Natural killer cell (primary cell): ENCODE results near the gene C12orf75. TPM values are rescaled to one million over a fixed set of nuclear protein-coding genes. Genes with fewer than 3 reads are reported as not detected.

Experiments
- ATAC-seq, 3 donors: fragments of 150-1000 bp in 2 of 3; fragments of 200-7000 bp in 1 of 3; cut with Tn5 transposase; 1 replicate in 1 of 3; 2 replicates in 2 of 3; pipeline ENCODE4 v1.10.0; 2021; ENCODE audit warnings: mild to moderate bottlenecking in 2 of 3, moderate library complexity in 2 of 3
- DNase-seq, 2 donors: peaks; one replicate each; pipeline versions ENCODE4 v3.0.0 to v3.0.0-alpha.2; 2013 to 2021; ENCODE audit warnings: mixed read lengths in 1 of 2
- H3K27ac ChIP-seq: one replicate; pipeline ENCODE4 v1.5.1; 2013; ENCODE audit warnings: mild to moderate bottlenecking, low read length
- H3K27me3 ChIP-seq: one replicate; pipeline ENCODE4 v1.6.1; 2013; ENCODE audit warnings: low read length; ENCODE audit not compliant: control insufficient read depth, insufficient read depth
- H3K36me3 ChIP-seq: one replicate; pipeline ENCODE4 v1.6.1; 2013; ENCODE audit warnings: low read length; ENCODE audit not compliant: control insufficient read depth, insufficient read depth
- H3K4me1 ChIP-seq: one replicate; pipeline ENCODE4 v1.6.1; 2013; ENCODE audit warnings: low read length; ENCODE audit not compliant: control insufficient read depth, insufficient read depth
- H3K4me3 ChIP-seq: one replicate; pipeline ENCODE4 v1.5.1; 2013; ENCODE audit warnings: low read length
- H3K9me3 ChIP-seq: one replicate; pipeline ENCODE4 v1.6.1; 2013; ENCODE audit warnings: low read length; ENCODE audit not compliant: control insufficient read depth, insufficient read depth
- H3K27ac Mint-ChIP-seq, 2 donors: one replicate each; pipeline ENCODE4 v1.8.0; 2022; ENCODE audit warnings: mild to moderate bottlenecking in 2 of 2, mixed read lengths in 2 of 2, moderate library complexity in 1 of 2
- H3K27me3 Mint-ChIP-seq, 2 donors: one replicate each; pipeline ENCODE4 v1.8.0; 2022; ENCODE audit warnings: low read depth in 2 of 2, mixed read lengths in 2 of 2
- H3K36me3 Mint-ChIP-seq: one replicate; pipeline ENCODE4 v1.8.0; 2022; ENCODE audit warnings: mixed read lengths
- H3K4me1 Mint-ChIP-seq, 2 donors: one replicate each; pipeline ENCODE4 v1.8.0; 2022; ENCODE audit warnings: mixed read lengths in 2 of 2
- H3K4me3 Mint-ChIP-seq: one replicate; pipeline ENCODE4 v1.8.0; 2022; ENCODE audit warnings: mild to moderate bottlenecking, moderate library complexity, mixed read lengths
- H3K9me3 Mint-ChIP-seq, 2 donors: one replicate each; pipeline ENCODE4 v1.8.0; 2022; ENCODE audit warnings: mixed read lengths in 2 of 2
- WGBS: methylation state at CpG from one replicate; pipeline ENCODE4 v1.1.7; 2013; ENCODE audit warnings: missing lambda C conversion rate; ENCODE audit not compliant: insufficient coverage; 5-methylcytosine and 5-hydroxymethylcytosine counted together
- intact Hi-C: fragments of 100-400 bp; cut with micrococcal nuclease; formaldehyde crosslinking; loops from one replicate; pipeline ENCODE4 v1.14.2; 2022
- total RNA-seq, 4 donors: library from RNA; stranded (reverse); fragments of 120-200 nt in 1 of 4; gene quantifications; one replicate each; pipeline versions ENCODE4 v1.2.3 to v1.2.4, GENCODE V29; 2013 to 2022
- TF ChIP-seq, protein P1 (sequence below): fragments of 200-600 bp; IDR thresholded peaks from one replicate; pipeline ENCODE4 v1.8.0; 2022; ENCODE audit warnings: antibody characterized with exemption

C12orf75 gene
- total RNA-seq, 3 donors from 2014 or later (not counting 1 experiment from before 2014, with no cell fraction given) = 121 to 131 (median 128) TPM

DNA sequence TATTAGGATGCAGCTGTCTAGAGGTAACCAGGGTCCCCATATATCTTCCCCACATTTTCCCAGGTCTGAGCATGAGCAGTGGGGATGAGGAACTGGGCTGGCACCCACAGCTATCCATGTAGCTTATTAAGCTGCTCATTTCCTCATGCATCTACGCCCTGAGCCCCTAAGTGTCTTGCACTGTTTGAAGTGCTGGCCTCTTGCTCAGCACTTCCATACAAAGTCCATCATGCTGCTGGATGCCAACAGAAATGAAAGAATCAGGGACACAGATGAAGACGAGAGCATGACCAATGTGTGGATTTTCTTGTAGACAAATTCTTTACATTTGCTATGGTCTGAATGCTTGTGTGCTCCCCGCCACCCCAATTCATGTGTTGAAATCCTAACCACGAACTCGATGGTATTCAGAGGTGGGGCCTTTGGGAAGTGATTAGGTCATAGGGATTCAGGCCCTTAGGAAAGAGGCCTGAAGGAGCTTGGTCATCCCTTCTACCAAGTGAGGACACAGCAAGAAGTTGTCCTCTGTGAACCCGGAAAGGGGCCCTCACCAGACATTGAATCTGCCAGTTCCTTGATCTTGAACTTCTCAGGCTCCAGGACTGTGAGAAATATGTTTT, 54.5 kb downstream of the C12orf75 start:
- WGBS = 89% methylated on average over 6 of the region's 6 CpGs
- no peak overlapping the region for H3K4me3 Mint-ChIP-seq

DNA sequence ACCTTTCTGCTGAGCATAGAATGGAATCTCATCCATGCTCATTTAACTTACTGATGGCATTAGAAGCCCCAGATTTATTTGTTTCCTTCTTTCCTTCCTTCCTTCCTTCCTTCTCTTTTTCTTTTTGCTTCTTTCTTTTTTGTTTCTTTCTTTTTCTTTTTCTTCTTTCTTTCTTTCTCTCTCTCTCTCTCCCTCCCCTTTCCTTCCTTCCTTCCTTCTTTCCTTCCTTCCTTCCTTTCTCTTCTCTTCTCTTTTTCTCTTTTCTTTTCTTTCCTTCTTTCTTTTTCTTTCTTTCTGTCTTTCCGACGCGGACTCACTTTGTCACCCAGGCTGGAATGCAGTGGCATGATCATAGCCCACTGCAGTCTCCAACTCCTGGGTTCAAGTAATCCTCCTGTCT, 55.9 kb downstream of the C12orf75 start:
- Histone ChIP-seq H3K27ac (no peak overlapping the region), H3K4me3 (no peak overlapping the region), H3K4me1 (peaks cover 4% of the 10 kb centered on the region), H3K27me3 (no peaks in the 10 kb centered on the region), H3K36me3 (no peaks in the 10 kb centered on the region), H3K9me3 (no peaks in the 10 kb centered on the region)
- no peaks in the 10 kb centered on the region for H3K9me3 Mint-ChIP-seq
- H3K36me3 Mint-ChIP-seq = no peaks in the 10 kb centered on the region
- H3K4me3 Mint-ChIP-seq = no peak overlapping the region
- intact Hi-C loops = no loop called here
- H3K4me1 Mint-ChIP-seq = no peaks in the 10 kb centered on the region
- ATAC-seq (no peak), DNase-seq (no peak)
- TF ChIP-seq, protein P1, sequence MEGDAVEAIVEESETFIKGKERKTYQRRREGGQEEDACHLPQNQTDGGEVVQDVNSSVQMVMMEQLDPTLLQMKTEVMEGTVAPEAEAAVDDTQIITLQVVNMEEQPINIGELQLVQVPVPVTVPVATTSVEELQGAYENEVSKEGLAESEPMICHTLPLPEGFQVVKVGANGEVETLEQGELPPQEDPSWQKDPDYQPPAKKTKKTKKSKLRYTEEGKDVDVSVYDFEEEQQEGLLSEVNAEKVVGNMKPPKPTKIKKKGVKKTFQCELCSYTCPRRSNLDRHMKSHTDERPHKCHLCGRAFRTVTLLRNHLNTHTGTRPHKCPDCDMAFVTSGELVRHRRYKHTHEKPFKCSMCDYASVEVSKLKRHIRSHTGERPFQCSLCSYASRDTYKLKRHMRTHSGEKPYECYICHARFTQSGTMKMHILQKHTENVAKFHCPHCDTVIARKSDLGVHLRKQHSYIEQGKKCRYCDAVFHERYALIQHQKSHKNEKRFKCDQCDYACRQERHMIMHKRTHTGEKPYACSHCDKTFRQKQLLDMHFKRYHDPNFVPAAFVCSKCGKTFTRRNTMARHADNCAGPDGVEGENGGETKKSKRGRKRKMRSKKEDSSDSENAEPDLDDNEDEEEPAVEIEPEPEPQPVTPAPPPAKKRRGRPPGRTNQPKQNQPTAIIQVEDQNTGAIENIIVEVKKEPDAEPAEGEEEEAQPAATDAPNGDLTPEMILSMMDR = no peak
- no peaks in the 10 kb centered on the region for H3K27me3 Mint-ChIP-seq
- no peak overlapping the region for H3K27ac Mint-ChIP-seq
- WGBS = 95% methylated on average over 3 of the region's 3 CpGs

More for the DNA sequence above, 54.5 kb downstream of the C12orf75 start:
- Mint-ChIP-seq H3K27me3 (no peaks in the 10 kb centered on the region), H3K27ac (no peak overlapping the region), H3K9me3 (no peaks in the 10 kb centered on the region), H3K4me1 (no peaks in the 10 kb centered on the region), H3K36me3 (no peaks in the 10 kb centered on the region)
- TF ChIP-seq, protein P1 = no peak
- H3K27me3 ChIP-seq = no peaks in the 10 kb centered on the region
- ATAC-seq (no peak), DNase-seq (no peak)
- no peaks in the 10 kb centered on the region for H3K36me3 ChIP-seq
- H3K9me3 ChIP-seq = no peaks in the 10 kb centered on the region
- H3K4me3 ChIP-seq = no peak overlapping the region
- H3K27ac ChIP-seq = no peak overlapping the region
- intact Hi-C loops = no loop called here
- H3K4me1 ChIP-seq = peaks cover 4% of the 10 kb centered on the region

DNA sequence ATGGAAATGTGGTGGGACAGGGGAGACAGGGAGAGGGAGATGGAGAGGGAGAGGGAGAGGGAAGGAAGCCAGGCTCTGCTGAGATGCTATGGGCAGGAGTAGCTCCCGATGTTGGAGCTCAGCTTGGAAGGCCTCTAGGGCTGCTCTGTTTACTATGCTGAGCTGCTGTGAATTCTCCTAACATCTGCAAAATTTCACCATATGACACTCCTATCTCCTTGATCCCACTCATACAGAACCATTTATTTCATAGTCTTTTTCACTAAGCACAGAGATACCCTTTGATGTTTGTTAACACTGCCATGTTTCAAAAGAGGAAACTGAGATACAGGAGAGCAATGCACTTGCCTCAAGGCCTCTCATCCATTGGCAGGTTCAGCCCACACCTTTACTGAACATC, 60.7 kb downstream of the C12orf75 start:
- H3K4me3 Mint-ChIP-seq = no peak overlapping the region
- 100% methylated on average over 1 of the region's 1 CpG for WGBS
- H3K36me3 ChIP-seq = no peaks in the 10 kb centered on the region
- H3K4me1 ChIP-seq = no peaks in the 10 kb centered on the region
- TF ChIP-seq, protein P1 = no peak
- H3K4me3 ChIP-seq = no peak overlapping the region
- H3K9me3 Mint-ChIP-seq = no peaks in the 10 kb centered on the region
- H3K9me3 ChIP-seq = no peaks in the 10 kb centered on the region
- H3K27ac Mint-ChIP-seq = no peak overlapping the region
- H3K27me3 ChIP-seq = no peaks in the 10 kb centered on the region
- DNase-seq (no peak), ATAC-seq (no peak)
- H3K27me3 Mint-ChIP-seq = no peaks in the 10 kb centered on the region
- H3K4me1 Mint-ChIP-seq = peaks cover 0 to 7% of the 10 kb centered on the region in 2 donors
- no peaks in the 10 kb centered on the region for H3K36me3 Mint-ChIP-seq
- H3K27ac ChIP-seq = no peak overlapping the region
- intact Hi-C loops = no loop called here

DNA sequence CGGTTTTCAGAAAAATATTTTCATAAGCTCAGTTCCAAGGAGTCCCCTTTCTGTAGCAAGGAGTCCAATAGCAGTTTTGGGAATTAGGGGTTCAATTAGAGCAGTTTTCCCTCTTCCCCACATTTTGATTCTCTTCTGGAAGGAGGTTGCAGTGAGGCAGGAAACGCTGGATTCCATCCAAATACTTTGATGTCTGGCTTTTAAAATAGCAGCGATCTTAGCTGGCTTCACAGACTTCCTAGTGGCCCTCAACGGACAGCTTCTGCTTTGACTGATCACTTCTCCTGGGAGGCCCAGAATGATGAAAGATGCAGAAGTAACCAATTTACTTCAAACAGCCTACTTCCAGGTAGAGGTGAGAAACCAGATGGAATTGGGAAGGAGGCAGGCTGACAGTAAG, 63.1 kb downstream of the C12orf75 start:
- no peaks in the 10 kb centered on the region for H3K27me3 Mint-ChIP-seq
- intact Hi-C loops = no loop called here
- ATAC-seq = no peak

More for the DNA sequence above, 63.1 kb downstream of the C12orf75 start:
- H3K9me3 Mint-ChIP-seq = peaks cover 0 to 2% of the 10 kb centered on the region in 2 donors
- H3K36me3 ChIP-seq = no peaks in the 10 kb centered on the region
- TF ChIP-seq, protein P1 = no peak
- H3K36me3 Mint-ChIP-seq = peaks cover 8% of the 10 kb centered on the region
- H3K4me1 ChIP-seq = no peaks in the 10 kb centered on the region
- peaks cover 0 to 7% of the 10 kb centered on the region in 2 donors for H3K4me1 Mint-ChIP-seq
- H3K27ac ChIP-seq = no peak overlapping the region
- no peak overlapping the region for H3K27ac Mint-ChIP-seq
- no peaks in the 10 kb centered on the region for H3K27me3 ChIP-seq
- H3K4me3 ChIP-seq = no peak overlapping the region
- DNase-seq = no peak
- H3K9me3 ChIP-seq = no peaks in the 10 kb centered on the region
- no peak overlapping the region for H3K4me3 Mint-ChIP-seq
- 39% methylated on average over 4 of the region's 4 CpGs for WGBS
